ENCODE results near the gene CCIN. TPM values are rescaled to one million over a fixed set of nuclear protein-coding genes. Genes with fewer than 3 reads are reported as not detected.

The CCIN gene
- total and polyA plus RNA-seq, 9 of the 15 experiments (the other 6 are each of a cell fraction or from before 2014, with no cell fraction given), result not detected

- TF ChIP-seq, protein P1, sequence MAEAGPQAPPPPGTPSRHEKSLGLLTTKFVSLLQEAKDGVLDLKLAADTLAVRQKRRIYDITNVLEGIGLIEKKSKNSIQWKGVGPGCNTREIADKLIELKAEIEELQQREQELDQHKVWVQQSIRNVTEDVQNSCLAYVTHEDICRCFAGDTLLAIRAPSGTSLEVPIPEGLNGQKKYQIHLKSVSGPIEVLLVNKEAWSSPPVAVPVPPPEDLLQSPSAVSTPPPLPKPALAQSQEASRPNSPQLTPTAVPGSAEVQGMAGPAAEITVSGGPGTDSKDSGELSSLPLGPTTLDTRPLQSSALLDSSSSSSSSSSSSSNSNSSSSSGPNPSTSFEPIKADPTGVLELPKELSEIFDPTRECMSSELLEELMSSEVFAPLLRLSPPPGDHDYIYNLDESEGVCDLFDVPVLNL (CRISPR knock-in tag; IDR thresholded peaks at IDR 0.05; ENCODE audit: low read depth), result no peak
- peak in 2 of 3 experiments; percentile 8 to 50 for TF ChIP-seq YY1 (IDR thresholded peaks at IDR 0.05; ENCODE audit: borderline replicate concordance in 1 of 3, control insufficient read depth in 1 of 3, extremely low read depth in 1 of 3, insufficient read depth in 3 of 3, insufficient read length in 1 of 3, insufficient replicate concordance in 2 of 3, low read depth in 1 of 3, low read length in 2 of 3)
- TF ChIP-seq PCBP2 (IDR thresholded peaks at IDR 0.05; ENCODE audit: low read depth, low read length, poor library complexity, severe bottlenecking), result no peak
- no peak for TF ChIP-seq HNRNPK (IDR thresholded peaks at IDR 0.05; ENCODE audit: low read depth, low read length, poor library complexity, severe bottlenecking)
- TF ChIP-seq LEF1 (IDR thresholded peaks at IDR 0.05), result no peak
- peak; percentile 17; the same call in 1 of the 2 replicates for TF ChIP-seq BCOR (IDR thresholded peaks at IDR 0.05)
- TF ChIP-seq TAL1 (IDR thresholded peaks at IDR 0.05), result no peak
- TF ChIP-seq FOXA1 (IDR thresholded peaks at IDR 0.05; ENCODE audit: borderline replicate concordance), result no peak
- no peak for TF ChIP-seq SRSF7 (optimal IDR thresholded peaks at IDR 0.05; ENCODE audit: low read depth, low read length)
- TF ChIP-seq, protein P2, sequence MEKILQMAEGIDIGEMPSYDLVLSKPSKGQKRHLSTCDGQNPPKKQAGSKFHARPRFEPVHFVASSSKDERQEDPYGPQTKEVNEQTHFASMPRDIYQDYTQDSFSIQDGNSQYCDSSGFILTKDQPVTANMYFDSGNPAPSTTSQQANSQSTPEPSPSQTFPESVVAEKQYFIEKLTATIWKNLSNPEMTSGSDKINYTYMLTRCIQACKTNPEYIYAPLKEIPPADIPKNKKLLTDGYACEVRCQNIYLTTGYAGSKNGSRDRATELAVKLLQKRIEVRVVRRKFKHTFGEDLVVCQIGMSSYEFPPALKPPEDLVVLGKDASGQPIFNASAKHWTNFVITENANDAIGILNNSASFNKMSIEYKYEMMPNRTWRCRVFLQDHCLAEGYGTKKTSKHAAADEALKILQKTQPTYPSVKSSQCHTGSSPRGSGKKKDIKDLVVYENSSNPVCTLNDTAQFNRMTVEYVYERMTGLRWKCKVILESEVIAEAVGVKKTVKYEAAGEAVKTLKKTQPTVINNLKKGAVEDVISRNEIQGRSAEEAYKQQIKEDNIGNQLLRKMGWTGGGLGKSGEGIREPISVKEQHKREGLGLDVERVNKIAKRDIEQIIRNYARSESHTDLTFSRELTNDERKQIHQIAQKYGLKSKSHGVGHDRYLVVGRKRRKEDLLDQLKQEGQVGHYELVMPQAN (IDR thresholded peaks at IDR 0.05; ENCODE audit: borderline replicate concordance), result peak; percentile 66; the same call in 1 of the 2 replicates
- peak; percentile 24; the same call in 1 of the 2 replicates for TF ChIP-seq ZNF449 (CRISPR knock-in tag; IDR thresholded peaks at IDR 0.05)
- TF ChIP-seq ARID2 (IDR thresholded peaks at IDR 0.05), result no peak
- no peak for TF ChIP-seq RERE (CRISPR knock-in tag; IDR thresholded peaks at IDR 0.05; ENCODE audit: borderline replicate concordance)
- TF ChIP-seq ZNF707 (CRISPR knock-in tag; conservative IDR thresholded peaks at IDR 0.05), result no peak
- no peak for TF ChIP-seq ZNF134 (CRISPR knock-in tag; conservative IDR thresholded peaks at IDR 0.05)
- TF ChIP-seq ZNF589 (CRISPR knock-in tag; IDR thresholded peaks at IDR 0.05; ENCODE audit: low read depth), result no peak
Measured at GRCh38 chr9:36190388-36191289, 21.5 kb downstream of the CCIN start, which contains the start of gene CLTA (continued).

Measured in K562 (cell line).